Measurements from ENCODE around the gene HEY2.
"Not testable (repeated sequence)": the region's sequence is repeated elsewhere in the genome, so short reads cannot be mapped to it uniquely, and the experiment has no call there.

HEY2 gene

DNA sequence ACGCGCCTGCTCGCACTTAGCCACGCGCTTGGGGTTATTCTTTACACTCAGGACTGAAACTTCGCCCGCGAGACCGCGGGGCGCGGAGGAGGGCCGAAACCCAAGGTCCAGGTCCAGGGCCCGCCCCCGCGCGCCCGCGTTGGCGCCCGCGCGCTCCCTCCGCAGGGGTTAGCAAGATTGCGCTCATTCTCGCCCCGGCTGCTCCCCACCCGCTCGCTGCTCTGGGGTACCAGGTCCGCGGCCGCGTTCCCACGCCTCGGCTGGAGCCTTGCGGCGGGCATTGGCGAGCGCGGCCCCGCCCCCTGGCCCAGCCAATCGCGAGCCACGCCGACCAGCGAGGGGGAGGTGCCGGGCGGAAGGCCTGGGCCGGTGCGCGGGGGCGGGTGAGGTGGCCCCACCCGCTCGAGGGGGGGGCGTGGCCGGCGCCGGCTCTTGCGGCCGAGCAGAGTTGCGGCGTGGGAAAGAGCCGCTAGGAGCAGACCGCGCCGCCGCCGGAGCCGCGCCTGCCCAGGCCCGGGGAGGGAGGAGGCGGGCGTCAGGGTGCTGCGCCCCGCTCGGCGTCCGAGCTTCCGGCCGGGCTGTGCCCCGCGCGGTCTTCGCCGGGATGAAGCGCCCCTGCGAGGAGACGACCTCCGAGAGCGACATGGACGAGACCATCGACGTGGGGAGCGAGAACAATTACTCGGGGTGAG, at the start of gene HEY2:
Gene HEY2, plus strand, starts transcription at position 460 of the 692 bp plus-strand sequence. Its CDS starts 145 bp downstream, at position 605.
- DNase-seq (ENCODE audit: low read depth in 2 of 2) = peak; percentile 72 to 74

DNA sequence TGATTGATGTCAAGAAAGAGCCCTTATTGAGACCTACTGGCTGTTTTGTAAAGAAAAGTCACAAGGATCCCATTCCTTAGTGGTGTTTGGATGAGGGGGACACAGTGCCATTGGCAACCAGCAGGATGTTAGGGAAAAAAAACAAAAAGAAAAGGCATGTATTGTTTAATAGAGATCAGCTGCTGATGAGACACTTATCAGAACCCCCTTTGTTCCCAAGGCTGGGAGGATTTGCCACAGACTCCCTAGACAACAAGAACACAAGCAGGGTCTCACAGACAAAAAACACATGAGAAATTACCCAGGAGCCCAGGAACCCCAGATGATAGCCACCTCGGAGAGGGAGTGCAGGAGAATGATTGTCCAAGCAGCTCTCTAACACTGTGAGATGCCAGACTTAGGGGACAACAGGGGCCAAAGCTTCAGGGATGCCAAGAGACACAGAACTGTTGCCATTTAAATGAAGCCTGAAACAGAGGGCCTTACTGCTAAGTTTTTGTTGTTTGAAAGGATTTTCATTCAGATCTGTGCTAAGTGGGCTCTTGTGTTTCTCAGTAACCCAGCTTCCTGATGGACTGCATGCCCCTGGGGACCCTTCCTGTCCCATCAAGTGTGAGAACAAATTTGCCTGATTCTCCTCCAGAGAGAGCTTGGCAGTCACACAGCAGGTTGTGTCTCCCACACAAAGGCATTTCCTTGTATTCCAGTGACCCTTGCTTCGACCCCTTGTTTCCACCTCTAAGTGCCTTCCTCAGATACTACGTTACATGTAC, 48.7 kb upstream of the HEY2 start:
- no peak for DNase-seq (ENCODE audit: low read depth in 2 of 2)

DNA sequence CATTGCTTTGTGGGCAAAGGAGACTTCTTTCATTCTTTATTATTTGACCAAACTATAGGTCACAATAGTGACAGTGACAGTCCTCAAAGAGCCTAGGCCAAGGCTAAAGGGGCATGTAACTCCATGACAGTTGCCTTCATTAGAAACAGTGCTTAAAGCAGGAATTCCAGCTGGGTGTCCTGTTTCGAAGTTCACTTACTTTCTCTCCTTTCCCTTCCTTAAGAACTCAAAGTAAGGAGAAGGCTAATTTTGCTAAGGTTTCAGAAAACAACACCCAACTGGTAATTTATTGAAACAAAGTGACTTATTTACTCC, 48.1 kb upstream of the HEY2 start:
- no peak for DNase-seq (ENCODE audit: low read depth in 2 of 2)

DNA sequence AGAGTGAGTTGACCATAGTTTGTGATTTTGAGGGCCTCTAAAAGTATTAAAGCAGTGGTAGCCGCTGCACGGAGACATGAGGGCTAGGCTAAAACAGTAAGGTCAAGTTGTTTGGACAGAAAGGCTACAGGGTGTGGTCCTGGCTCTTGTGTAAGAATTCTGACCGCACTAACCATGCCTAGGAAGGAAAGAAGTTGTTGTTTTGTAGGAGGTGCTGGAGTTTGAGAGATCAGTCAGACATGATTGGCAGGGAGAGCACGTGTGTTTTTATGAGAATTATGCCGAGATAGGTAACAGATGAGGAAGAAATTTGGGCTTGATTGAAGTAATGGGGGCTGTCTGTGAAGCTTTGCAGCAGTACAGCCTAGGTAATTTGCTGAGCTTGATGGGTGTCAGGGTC, 45.5 kb upstream of the HEY2 start:
- not testable (repeated sequence) for DNase-seq (ENCODE audit: low read depth in 2 of 2)

DNA sequence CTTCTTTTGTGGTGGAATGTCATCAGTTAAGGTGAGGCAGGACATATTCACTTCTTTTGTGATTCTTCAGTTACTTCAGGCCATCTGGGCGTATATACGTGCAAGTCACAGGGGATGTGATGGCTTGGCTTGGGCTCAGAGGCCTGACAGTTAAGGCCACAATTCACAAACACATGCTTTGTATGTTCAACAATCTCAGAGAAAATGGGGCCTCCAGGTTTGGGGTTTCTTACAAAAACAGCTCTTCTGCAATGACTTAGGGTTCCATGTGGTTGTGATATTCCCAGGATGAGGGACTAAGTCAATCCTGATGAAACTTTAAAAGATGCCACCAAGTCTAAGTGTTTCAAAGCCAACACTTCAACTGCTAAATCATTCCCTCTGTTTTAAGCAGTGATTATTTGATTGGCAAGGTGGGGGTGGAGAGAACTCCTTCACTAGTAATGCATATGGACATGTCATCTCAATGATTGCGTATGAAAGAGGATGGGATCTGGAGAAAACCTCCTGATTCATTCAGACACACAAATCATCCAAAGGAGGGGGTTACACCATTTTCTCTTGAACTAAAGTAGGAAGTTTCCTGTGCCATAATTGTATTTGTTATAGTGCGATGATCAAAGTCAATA, 41.7 kb upstream of the HEY2 start:
- DNase-seq (ENCODE audit: low read depth in 2 of 2) = no peak

DNA sequence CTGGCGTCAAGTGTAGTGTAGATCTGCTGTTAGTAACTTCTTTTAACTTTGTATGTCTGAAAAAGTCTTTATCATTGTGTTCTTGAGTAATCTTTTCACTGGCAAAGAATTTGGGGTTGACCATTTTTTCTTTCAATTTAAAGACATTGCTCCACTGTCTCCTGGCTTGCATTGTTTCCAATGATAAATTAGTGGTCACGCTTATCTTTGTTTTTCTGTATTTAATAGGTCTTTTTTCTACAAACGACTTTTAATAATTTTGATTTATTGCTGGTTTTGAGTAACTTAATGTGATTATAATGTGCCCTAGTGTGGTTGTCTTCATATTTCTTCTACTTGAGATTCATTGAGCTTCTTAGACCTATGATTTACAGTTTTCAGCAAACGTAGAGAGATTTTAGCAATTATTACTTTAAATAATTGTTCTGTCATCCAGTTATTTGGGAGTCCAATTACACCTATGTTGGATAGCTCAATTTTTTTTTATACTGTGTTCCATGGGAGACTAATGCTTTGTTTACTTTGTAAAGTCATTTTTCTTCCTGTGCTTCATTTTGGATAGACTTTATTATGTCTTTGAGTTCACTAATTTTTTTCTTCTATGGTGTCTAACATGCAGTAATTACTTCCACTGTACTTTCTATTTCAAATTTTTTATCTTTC, 38.3 kb upstream of the HEY2 start:
- no peak for DNase-seq (ENCODE audit: low read depth in 2 of 2)

DNA sequence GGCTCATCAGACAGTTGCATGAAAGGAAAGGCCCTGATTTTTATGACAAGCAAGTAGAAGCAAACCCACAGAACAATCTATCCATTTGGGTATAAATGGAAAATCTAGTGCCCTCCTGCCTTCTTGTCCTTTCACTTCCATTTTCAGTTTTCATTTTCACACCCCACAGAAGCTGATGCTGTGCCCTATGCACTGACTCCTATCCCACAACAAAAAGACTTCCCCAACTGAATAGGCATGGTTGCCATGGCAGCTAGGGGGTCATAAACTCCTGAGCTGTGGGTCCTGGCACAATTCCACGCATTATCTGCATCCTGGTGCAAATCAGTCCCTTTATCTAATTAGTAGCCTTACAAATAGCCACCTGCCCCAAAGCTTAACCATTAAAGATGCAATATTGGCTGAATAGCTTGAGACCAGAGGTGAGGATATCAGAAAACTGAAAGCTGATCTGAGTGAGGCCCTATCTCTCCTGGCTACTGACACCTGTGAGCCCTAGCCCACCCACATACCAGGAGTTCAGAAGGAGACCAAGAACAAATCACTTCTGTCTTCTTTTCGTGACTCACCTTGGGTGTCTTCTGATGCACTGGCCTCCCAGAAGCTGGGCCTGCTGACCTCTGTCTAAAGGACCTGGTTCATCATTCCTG, 34.9 kb upstream of the HEY2 start:
- no peak for DNase-seq (ENCODE audit: low read depth in 2 of 2)

DNA sequence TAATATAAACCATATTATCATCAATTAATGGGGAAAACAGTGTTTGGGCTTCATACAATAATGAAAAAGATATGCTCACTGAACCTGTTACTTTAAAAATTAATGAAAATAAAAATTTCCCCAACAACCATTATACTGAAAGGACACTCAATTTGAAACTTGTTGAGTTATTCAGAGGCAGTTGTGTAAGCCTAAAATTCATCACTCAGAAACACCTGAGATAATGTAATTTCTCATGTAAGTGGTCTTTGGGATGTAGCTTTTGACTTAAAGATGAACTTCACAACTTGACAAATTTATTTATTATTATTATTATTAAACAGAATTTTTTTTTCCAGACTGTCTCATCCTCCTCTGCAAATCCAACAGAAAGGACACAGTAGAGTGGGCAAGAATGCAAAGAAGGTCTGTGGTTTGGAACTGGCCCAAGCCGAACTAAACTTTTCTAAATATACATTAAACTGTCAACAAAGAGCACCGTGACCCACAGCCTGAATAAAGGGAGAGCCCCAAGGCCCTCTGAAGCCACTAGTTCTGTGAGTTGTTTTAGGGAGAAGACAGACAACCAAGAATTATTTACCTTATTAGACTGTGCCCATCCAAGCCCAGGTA, 32.2 kb upstream of the HEY2 start:
- no peak for DNase-seq (ENCODE audit: low read depth in 2 of 2)

DNA sequence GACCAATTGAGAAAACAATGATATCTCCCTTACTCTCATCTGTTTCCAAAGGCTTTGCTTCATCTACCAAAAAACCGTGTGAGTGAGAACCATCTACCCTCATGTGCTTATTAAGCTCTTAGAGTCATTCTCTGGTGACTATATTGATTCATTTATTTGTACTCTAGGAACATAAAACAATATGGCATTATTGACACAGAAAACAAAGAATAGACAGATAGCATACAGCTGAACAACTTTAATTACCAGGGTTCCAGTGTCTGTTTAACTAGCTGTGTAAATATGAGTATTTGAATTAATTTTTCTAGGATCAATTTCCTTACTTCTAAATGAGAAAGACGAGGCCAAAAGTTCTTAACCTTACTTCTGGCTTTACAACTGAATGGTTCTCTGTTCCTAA, 31.3 kb upstream of the HEY2 start:
- DNase-seq (ENCODE audit: low read depth in 2 of 2) = no peak

DNA sequence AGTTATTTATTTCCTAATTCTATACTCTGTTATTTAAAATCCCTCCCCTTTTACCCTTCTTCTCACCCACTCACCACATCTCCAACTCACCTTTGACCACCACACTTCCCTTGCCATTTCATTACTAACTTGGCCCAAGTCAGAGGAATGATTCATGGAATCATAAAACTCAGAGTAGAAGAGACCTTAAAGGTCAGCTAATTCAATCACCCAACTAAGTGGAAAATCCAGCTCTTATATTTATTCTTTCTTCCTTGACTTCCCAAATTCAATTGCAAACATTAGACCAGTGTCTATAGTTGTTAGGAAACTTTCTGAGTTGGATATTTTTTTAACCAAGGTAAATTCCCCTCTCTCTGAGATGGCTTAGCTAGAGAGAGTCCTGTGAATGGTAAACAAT, 26.5 kb upstream of the HEY2 start:
- DNase-seq (ENCODE audit: low read depth in 2 of 2) = no peak

DNA sequence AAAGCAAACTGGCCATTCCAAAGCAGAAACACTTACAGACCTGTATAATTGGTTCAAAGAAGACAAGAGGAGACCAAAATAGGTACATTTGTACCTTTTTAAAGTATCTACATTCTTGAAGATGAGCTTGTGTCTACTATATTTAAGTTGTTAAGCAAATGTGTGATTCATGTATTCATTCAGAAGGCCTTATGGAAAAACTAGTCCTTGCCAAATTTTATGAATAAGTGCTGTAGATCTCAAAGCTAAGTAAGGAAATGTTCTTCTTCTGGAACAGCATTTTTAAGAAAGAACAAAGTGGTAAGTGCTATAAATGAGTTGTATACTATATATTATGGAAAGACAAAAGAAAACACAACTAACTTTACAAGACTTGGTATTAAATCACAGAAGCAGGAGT, 22.2 kb upstream of the HEY2 start:
- DNase-seq (ENCODE audit: low read depth in 2 of 2) = no peak

DNA sequence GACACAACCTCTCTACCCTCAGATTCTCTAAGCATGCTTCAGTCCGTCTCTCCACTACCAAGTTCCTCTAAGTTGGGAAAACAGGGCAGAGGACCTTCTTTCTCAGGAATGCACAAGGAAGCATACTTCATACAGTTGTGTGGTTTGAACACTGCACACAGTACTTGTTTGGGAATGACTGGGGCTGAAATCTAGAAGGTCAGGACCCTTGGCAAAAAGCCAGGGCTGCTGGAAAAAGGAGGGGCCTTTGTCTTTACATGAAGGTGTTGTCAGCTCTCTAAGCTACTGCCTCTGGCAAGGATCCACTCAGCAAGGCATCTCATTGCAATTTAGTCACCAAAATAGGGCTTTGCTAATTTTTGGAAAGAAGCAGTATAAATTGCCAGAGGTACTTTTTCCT, 20.7 kb upstream of the HEY2 start:
- DNase-seq (ENCODE audit: low read depth in 2 of 2) = no peak

DNA sequence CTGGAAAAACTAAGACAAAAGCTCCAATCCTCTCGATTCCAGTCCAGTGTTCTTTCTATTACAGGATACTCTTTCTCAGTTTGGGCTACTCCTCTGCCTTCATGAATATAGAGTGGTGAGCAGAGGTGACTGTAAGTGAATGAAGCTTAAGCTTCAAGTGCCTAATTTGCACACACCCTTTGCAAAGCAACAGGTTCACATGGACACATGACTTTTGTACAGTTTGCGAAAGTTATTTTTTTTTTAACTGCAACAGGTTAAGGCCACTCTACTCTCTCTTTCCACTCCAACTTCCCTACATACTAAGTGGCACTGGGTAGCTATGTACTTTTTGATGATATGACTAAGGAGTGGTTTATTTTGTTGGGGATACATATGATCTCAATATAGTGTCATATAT, 19.4 kb upstream of the HEY2 start:
- DNase-seq (ENCODE audit: low read depth in 2 of 2) = no peak

DNA sequence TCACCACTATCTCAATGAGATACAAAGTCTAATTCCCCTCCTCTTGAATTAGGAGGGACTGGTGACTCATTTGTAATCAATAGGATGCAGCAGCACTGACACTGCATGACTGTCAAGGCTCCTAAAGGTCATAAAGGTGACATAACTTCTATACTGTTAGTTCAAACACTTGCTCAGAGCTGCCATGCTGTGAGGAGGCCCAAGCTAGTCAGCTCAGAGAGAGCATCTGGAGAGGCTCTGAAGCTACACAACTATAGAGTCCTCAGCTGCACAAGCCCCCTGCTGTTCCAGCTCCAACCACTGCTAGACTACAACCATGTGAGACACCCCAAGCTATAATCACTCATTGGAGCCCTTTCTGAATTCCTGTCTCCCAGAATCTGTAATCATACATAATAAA, 17.0 kb upstream of the HEY2 start:
- no peak for DNase-seq (ENCODE audit: low read depth in 2 of 2)

DNA sequence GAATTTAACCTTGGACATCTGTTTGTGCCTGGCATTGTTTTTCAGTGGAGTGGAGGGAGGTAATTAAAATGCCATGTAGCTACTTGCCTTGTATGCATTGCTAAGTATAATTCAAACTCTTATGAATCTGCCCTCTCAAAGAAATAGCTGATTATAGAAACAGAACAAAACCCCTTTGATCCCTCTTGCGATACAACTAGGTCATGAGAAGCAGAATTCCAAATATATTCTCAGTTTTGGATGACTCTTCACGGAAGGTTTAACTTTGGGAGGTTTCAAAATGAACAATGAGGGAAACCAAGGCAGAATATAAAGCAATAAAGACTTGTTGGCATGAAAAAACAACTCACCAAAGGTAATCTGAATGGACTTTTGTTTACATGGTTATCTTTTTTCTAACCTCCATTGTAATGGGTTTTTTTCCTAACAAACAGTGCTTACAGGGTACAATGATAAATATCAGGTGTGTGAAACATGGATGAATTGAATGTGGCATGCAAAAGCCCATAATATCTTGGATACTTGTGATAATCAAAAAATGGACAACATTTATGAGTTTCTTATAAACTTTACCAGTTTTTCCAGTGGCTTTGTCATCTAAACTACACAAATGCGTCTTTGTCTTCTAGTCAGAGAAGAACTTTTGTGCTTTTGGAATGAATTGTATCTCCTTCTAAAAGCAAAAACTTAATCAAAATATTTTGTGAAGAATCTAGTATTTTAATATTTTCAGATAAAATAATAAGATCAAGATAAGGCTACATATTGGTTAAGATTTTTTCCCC, 15.7 kb upstream of the HEY2 start:
- DNase-seq (ENCODE audit: low read depth in 2 of 2) = no peak

DNA sequence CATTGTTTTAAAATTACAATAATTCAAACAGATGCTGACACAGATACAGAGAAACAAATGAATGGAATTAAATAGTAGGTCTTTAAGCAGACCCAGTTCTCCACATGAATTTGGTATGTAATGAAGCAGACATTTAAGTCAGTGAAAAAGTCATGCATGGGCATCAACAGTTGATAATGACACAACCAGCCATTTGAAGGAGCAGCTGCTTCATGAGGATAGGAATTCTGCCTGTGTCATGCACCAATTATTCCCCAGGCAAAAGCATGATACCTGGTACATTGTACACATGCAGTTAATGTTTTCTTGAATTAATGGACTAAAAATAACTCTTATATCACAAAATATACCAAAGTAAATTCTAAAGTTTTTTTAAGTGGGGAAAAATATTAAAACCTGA, 11.2 kb upstream of the HEY2 start:
- DNase-seq (ENCODE audit: low read depth in 2 of 2) = no peak

DNA sequence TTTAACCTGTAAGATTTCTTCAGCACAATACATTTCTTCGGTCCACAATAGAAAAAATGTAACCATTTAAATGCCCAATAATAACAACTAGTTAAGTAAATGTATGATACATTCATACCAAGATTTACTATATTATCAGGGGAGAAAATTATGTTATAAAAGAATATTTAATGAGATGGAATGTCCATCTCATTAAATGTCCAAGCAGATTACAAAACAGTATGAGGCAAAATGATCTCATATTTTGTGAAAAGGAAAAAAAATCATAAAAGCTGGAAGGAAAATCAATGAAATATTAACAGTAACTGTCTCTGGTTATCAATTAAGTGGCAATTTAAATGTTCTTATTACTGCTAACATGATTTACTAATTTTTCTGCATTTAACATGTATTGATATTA, 10.1 kb upstream of the HEY2 start:
- DNase-seq (ENCODE audit: low read depth in 2 of 2) = no peak

DNA sequence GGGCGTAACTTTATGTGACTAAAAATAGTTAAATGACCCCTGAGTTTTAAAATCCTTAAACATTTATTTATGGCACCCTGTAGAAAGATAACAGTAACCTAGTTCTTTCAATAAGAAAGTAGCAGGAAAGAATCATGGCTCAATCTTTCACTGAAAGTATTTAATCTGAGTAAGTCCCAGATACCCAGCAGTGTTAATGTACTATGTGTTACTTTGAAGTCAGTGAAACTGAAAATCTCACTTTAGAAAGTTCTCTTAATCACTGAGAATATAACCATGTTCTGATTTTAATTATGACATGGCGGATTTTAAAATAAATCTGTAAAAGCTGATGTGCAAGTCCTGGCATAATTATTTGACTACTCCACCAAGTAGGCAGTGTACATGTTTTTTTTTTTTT, 8.1 kb upstream of the HEY2 start:
- no peak for DNase-seq (ENCODE audit: low read depth in 2 of 2)

DNA sequence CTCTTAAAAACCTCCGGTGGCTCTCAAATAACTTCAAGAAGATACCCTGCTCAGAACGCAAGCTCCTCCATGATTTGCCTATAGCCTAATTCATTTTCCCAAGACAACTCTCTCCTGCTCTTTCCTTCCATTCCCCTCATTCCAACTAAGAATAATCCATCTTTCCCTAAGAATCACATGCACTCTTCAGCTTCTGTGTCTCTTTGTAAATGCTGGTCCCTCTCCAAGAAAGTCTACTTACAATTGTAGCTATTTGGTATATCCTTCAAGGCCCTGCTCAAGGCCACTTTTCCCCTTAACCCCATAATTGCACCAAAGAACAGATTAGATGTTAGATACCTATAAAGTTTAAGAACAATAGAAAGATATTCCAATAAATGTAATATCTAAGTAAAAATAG, 7.4 kb upstream of the HEY2 start:
- DNase-seq (ENCODE audit: low read depth in 2 of 2) = no peak

DNA sequence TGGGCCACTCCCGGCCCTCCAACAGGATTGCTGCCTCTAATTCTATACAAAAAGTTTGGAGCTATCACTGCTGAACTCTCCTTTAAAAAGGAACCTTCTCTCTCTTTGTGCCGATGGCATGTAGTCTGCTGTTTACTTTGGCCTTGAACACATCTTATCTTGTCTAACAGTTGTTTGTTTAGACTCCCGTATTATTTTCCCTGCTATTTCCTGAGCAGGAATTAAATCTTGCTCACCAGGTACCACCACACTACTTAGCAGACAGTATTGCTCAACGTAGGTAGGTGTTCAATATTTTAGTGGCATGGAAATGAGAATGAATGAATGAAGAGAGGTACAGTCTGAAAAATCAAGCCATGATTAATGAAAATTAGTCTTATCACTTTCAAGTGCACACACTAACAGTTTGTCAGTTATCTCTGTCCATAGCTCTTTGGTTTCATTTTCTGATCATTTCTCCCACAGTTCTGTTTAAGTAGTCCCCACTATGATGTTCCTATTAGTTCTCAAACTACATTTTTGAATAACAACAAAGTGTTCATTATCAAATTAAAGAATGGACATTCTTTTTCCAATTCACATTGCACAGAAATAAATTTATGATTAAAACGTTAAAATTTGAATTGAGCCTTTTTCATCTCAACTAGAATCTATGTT, 6.8 kb upstream of the HEY2 start:
- no peak for DNase-seq (ENCODE audit: low read depth in 2 of 2)
